HCT116 (cell line): ENCODE data around the gene ABR. TPM values are rescaled to one million over a fixed set of nuclear protein-coding genes. Genes with fewer than 3 reads are reported as not detected.

Source experiments
- ATAC-seq: fragments of 200-7000 bp; cut with Tn5 transposase; 2 replicates; pipeline ENCODE4 v1.9.1; 2020; ENCODE audit warnings: mild to moderate bottlenecking, moderate library complexity
- BruUV-seq: library from RNA; stranded (reverse); fragments of 400-500 nt; replicated peaks from 2 replicates; lab custom pipeline; 2021; lab: Mats Ljungman, UMichigan
- CTCF ChIA-PET: fragments of 300-600 bp; sonication (Branson Sonifier 250); formaldehyde crosslinking; loops from one replicate; lab custom pipeline; 2021; ENCODE audit warnings: antibody characterized with exemption; lab: Charles Lee
- POLR2A ChIA-PET: fragments of 300-600, 350-600 bp; sonication (Branson Sonifier 250); formaldehyde crosslinking; loops from one replicate; lab custom pipeline; 2021; ENCODE audit warnings: antibody characterized with exemption; lab: Charles Lee
- RAD21 ChIA-PET, 2 experiments: fragments of 300-600 bp; sonication (Branson Sonifier 250); formaldehyde crosslinking; loops; one replicate each; lab custom pipeline; 2023; ENCODE audit warnings: low total read pairs in 2 of 2; ENCODE audit not compliant: uncharacterized antibody in 2 of 2, unreplicated experiment in 2 of 2, low non-redundant PET in 1 of 2; lab: Charles Lee
- DNase-seq: peaks from one replicate; pipeline ENCODE4 v3.0.0-alpha.2; 2010; ENCODE audit warnings: low read depth, low spot score
- H2AFZ ChIP-seq: fragments of 200-600 bp; shearing (Covaris generic), sonication (generic); 2 replicates; pipeline ENCODE4 v1.6.1; 2017; ENCODE audit warnings: low read depth, mixed run types, mixed read lengths, antibody characterized with exemption, low read length; ENCODE audit not compliant: poor library complexity, severe bottlenecking
- H3K27ac ChIP-seq: 2 replicates; pipeline ENCODE4 v1.5.1; 2012; ENCODE audit warnings: low read depth, low read length
- H3K27me3 ChIP-seq: fragments of 200-600 bp; sonication (generic); 2 replicates; pipeline ENCODE4 v1.6.1; 2016; ENCODE audit warnings: mixed run types, low read length, mixed read lengths; ENCODE audit not compliant: insufficient read depth
- H3K36me3 ChIP-seq, 2 experiments: fragments of 200-500 bp in 1 of 2; fragments of 200-600 bp in 1 of 2; sonication (Bioruptor generic) in 1 of 2; sonication (generic) in 1 of 2; 2 replicates each; pipeline versions ENCODE4 v1.5.1 to v1.6.1; 2014 to 2016; ENCODE audit warnings: low read length in 2 of 2, inconsistent platforms in 1 of 2, mixed read lengths in 1 of 2, mixed run types in 1 of 2; ENCODE audit not compliant: insufficient read depth in 2 of 2, control insufficient read depth in 1 of 2
- H3K4me1 ChIP-seq, 2 experiments: fragments of 200-600 bp in 1 of 2; sonication (generic) in 1 of 2; 2 replicates each; pipeline versions ENCODE4 v1.5.1 to v1.6.1; 2012 to 2017; ENCODE audit warnings: low read length in 2 of 2, inconsistent platforms in 1 of 2, mild to moderate bottlenecking in 1 of 2, mixed read lengths in 1 of 2, mixed run types in 1 of 2, moderate library complexity in 1 of 2; ENCODE audit not compliant: insufficient read depth in 2 of 2, control insufficient read depth in 1 of 2
- H3K4me2 ChIP-seq: fragments of 200-600 bp; sonication (generic); 2 replicates; pipeline ENCODE4 v1.6.1; 2017; ENCODE audit warnings: mixed run types, low read length, mixed read lengths
- H3K4me3 ChIP-seq, 2 experiments: fragments of 200-600 bp in 1 of 2; sonication (generic) in 1 of 2; replicated peaks in 1 of 2; 2 replicates each; pipeline ENCODE4 v1.5.1; 2011 to 2016; ENCODE audit warnings: low read length in 2 of 2, control low read depth in 1 of 2, low read depth in 1 of 2, mild to moderate bottlenecking in 1 of 2, mixed read lengths in 1 of 2, mixed run types in 1 of 2
- H3K79me2 ChIP-seq: fragments of 200-600 bp; sonication (generic); 2 replicates; pipeline ENCODE4 v1.6.1; 2017; ENCODE audit warnings: mild to moderate bottlenecking, mixed run types, low read length, moderate library complexity, mixed read lengths; ENCODE audit not compliant: insufficient read depth
- H3K9ac ChIP-seq: fragments of 200-600 bp; sonication (generic); 2 replicates; pipeline ENCODE4 v1.6.1; 2016; ENCODE audit warnings: low read length, mixed read lengths
- H3K9me2 ChIP-seq: fragments of 200-600 bp; sonication (generic), shearing (Covaris generic); 2 replicates; pipeline ENCODE4 v1.6.1; 2017; ENCODE audit warnings: mixed run types, mild to moderate bottlenecking, moderate library complexity; ENCODE audit not compliant: insufficient read depth
- H3K9me3 ChIP-seq, 2 experiments: fragments of 200-500 bp in 1 of 2; fragments of 200-600 bp in 1 of 2; sonication (Bioruptor generic) in 1 of 2; sonication (generic) in 1 of 2; 2 replicates each; pipeline ENCODE4 v1.6.1; 2014 to 2017; ENCODE audit warnings: low read length in 2 of 2, mixed read lengths in 2 of 2, inconsistent platforms in 1 of 2, low read depth in 1 of 2, mild to moderate bottlenecking in 1 of 2, mixed run types in 1 of 2, moderate library complexity in 1 of 2; ENCODE audit not compliant: control insufficient read depth in 1 of 2, insufficient read depth in 1 of 2
- H4K20me1 ChIP-seq: fragments of 200-600 bp; sonication (generic), shearing (Covaris generic); 2 replicates; pipeline ENCODE4 v1.6.1; 2017; ENCODE audit warnings: mixed run types, mild to moderate bottlenecking, moderate library complexity; ENCODE audit not compliant: insufficient read depth
- ATF3 ChIP-seq: IDR thresholded peaks from 2 replicates; pipeline ENCODE4 v1.6.1; 2012
- CBX3 ChIP-seq: IDR thresholded peaks from 2 replicates; pipeline ENCODE4 v1.6.1; 2012; ENCODE audit warnings: low read depth
- CEBPB ChIP-seq: IDR thresholded peaks from 2 replicates; pipeline ENCODE4 v1.6.1; 2012; ENCODE audit warnings: low read depth
- CTCF ChIP-seq, 3 experiments: fragments of 200-600 bp in 1 of 3; sonication (generic) in 1 of 3; IDR thresholded peaks in 2 of 3; conservative IDR thresholded peaks in 1 of 3; 2 replicates each; pipeline ENCODE4 v1.5.1; 2012 to 2017; ENCODE audit warnings: low read depth in 2 of 3, low read length in 2 of 3, antibody characterized with exemption in 1 of 3, borderline replicate concordance in 1 of 3, control low read depth in 1 of 3, mild to moderate bottlenecking in 1 of 3, mixed read lengths in 1 of 3, mixed run types in 1 of 3, moderate library complexity in 1 of 3; ENCODE audit not compliant: insufficient read depth in 1 of 3
- EGR1 ChIP-seq: IDR thresholded peaks from 2 replicates; pipeline ENCODE4 v1.6.1; 2012; ENCODE audit warnings: low read depth
- ELF1 ChIP-seq: IDR thresholded peaks from 2 replicates; pipeline ENCODE4 v1.6.1; 2012; ENCODE audit warnings: low read depth, borderline replicate concordance
- MAX ChIP-seq: IDR thresholded peaks from 2 replicates; pipeline ENCODE4 v1.6.1; 2012
- RAD21 ChIP-seq: IDR thresholded peaks from 2 replicates; pipeline ENCODE4 v1.6.1; 2012; ENCODE audit warnings: low read depth, mild to moderate bottlenecking
- REST ChIP-seq: IDR thresholded peaks from 2 replicates; pipeline ENCODE4 v1.6.1; 2012; ENCODE audit warnings: low read depth
- SIN3A ChIP-seq: IDR thresholded peaks from 2 replicates; pipeline ENCODE4 v1.6.1; 2012; ENCODE audit warnings: low read depth
- SRF ChIP-seq: IDR thresholded peaks from 2 replicates; pipeline ENCODE4 v1.6.1; 2012; ENCODE audit warnings: low read depth
- TCF7L2 ChIP-seq: IDR thresholded peaks from 2 replicates; pipeline ENCODE4 v1.7.0; 2011; ENCODE audit warnings: borderline replicate concordance, inconsistent platforms; ENCODE audit not compliant: insufficient read depth, insufficient read length; ENCODE audit errors: extremely low read depth
- ZBTB33 ChIP-seq: IDR thresholded peaks from 2 replicates; pipeline ENCODE4 v1.6.1; 2011; ENCODE audit warnings: mild to moderate bottlenecking, low read length, moderate library complexity; ENCODE audit not compliant: insufficient replicate concordance; ENCODE audit errors: extremely low read depth
- ZFX ChIP-seq: fragments of 450-650 bp; IDR thresholded peaks from 2 replicates; pipeline ENCODE4 v1.6.1; 2017
- ZNF274 ChIP-seq: fragments of 200-500 bp; sonication (Bioruptor generic); IDR thresholded peaks from 2 replicates; pipeline ENCODE4 v1.6.1; 2014; ENCODE audit warnings: mild to moderate bottlenecking, low read depth, low read length, inconsistent platforms
- intact Hi-C: fragments of 100-400 bp; cut with micrococcal nuclease; formaldehyde crosslinking; loops from 2 replicates; pipeline ENCODE4 v1.10.0; 2022
- total RNA-seq: library from RNA; stranded (reverse); gene quantifications from one replicate; pipeline ENCODE4 v1.2.1, GENCODE V29; 2021; ENCODE audit not compliant: unreplicated experiment

Gene ABR
- total RNA-seq, 1 experiment from 2014 or later = 58.5 TPM

- TF ChIP-seq SIN3A (peak; percentile 100), REST (no peak), ATF3 (no peak), CEBPB (no peak), SRF (no peak)
Measured at GRCh38 chr17:1060991-1061390, 118.8 kb downstream of the ABR start (continued).

- ChIA-PET POLR2A (interaction anchor here (1.5 to 2.1 kb wide), 2 partner anchors 78 to 88 kb away, joined by 4 to 9 read pairs; no protein-coding TSS in a partner anchor), CTCF (interaction anchor here (1.1 to 4.2 kb wide), 12 partner anchors 17 to 281 kb away, joined by 3 to 114 read pairs (median 12); no protein-coding TSS in a partner anchor), RAD21 (interaction anchor here (1.4 to 2.1 kb wide), 4 partner anchors 63 to 89 kb away, joined by 7 to 23 read pairs (median 14); no protein-coding TSS in a partner anchor)
- ATAC-seq = no peak
- Histone ChIP-seq H3K36me3 (0 out of 4 replicates have a peak, but pooled peaks cover 0 to 4% of the 10 kb centered on the region in 2 experiments), H3K27ac (no peak overlapping the region), H3K9me2 (no peaks in the 10 kb centered on the region), H2AFZ (no peak overlapping the region), H3K4me2 (no peak overlapping the region), H3K9me3 (no peaks in the 10 kb centered on the region), H3K4me1 (peaks cover 15 to 24% of the 10 kb centered on the region in 2 experiments), H3K27me3 (no peaks in the 10 kb centered on the region), H3K4me3 (no peak overlapping the region), H3K79me2 (no peaks in the 10 kb centered on the region), H4K20me1 (no peaks in the 10 kb centered on the region), H3K9ac (no peak overlapping the region)
- DNase-seq = no peak
- intact Hi-C loops = loop anchor here (5.0 kb wide), 1 partner anchor 273 kb away; no protein-coding TSS in a partner anchor
- BruUV-seq = no TSS peak
- TF ChIP-seq SIN3A (no peak), EGR1 (no peak), CBX3 (no peak), CEBPB (no peak), MAX (no peak), ZFX (no peak), RAD21 (no peak), TCF7L2 (no peak), CTCF (IDR thresholded peaks at IDR 0.05 in 2 of 3, conservative IDR thresholded peaks at IDR 0.05 in 1 of 3; ENCODE audit: borderline replicate concordance in 1 of 3, insufficient read depth in 1 of 3, low read depth in 2 of 3, low read length in 2 of 3) (no peak), ZBTB33 (no peak), ZNF274 (no peak), ELF1 (no peak)
Measured at GRCh38 chr17:1059131-1059795, 120.5 kb downstream of the ABR start.
